ENCODE measurements around the gene BST1.

GRCh38 chr4:15779306-15779705 is 76.4 kb downstream of the BST1 start:
- no peak for TF ChIP-seq SIN3A (IDR thresholded peaks at IDR 0.05; ENCODE audit: borderline replicate concordance, low read depth, low read length)
- peak; percentile 30 for TF ChIP-seq CTCF (IDR thresholded peaks at IDR 0.05)
- TF ChIP-seq YY1 (IDR thresholded peaks at IDR 0.05; ENCODE audit: low read depth): no peak
- TF ChIP-seq, protein P1, sequence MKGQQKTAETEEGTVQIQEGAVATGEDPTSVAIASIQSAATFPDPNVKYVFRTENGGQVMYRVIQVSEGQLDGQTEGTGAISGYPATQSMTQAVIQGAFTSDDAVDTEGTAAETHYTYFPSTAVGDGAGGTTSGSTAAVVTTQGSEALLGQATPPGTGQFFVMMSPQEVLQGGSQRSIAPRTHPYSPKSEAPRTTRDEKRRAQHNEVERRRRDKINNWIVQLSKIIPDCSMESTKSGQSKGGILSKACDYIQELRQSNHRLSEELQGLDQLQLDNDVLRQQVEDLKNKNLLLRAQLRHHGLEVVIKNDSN (IDR thresholded peaks at IDR 0.05; ENCODE audit: borderline replicate concordance, low read depth): no peak
- no peak for TF ChIP-seq POLR2AphosphoS5 (IDR thresholded peaks at IDR 0.05; ENCODE audit: low read depth, low read length)
- no peak for TF ChIP-seq ELF1 (IDR thresholded peaks at IDR 0.05)
- TF ChIP-seq TCF12 (IDR thresholded peaks at IDR 0.05): no peak
- no peak for TF ChIP-seq EZH2phosphoT487 (IDR thresholded peaks at IDR 0.05; ENCODE audit: borderline replicate concordance, low read depth)

All from SK-N-SH (cell line).